Ectodermal cell (in vitro differentiated cells): ENCODE data around the gene TSPAN1.
"Not testable (repeated sequence)": the region's sequence is repeated elsewhere in the genome, so short reads cannot be mapped to it uniquely, and the experiment has no call there.

ENCODE experiments used
- H3K27ac ChIP-seq: 2 replicates; pipeline ENCODE4 v1.7.0; 2013; ENCODE audit warnings: mild to moderate bottlenecking, low read depth, low read length; ENCODE audit not compliant: insufficient read depth, poor library complexity, severe bottlenecking
- H3K27me3 ChIP-seq: 2 replicates; pipeline ENCODE4 v1.7.0; 2013; ENCODE audit warnings: mild to moderate bottlenecking, low read length; ENCODE audit not compliant: insufficient read depth, control insufficient read depth, poor library complexity, severe bottlenecking
- H3K36me3 ChIP-seq: one replicate; pipeline ENCODE4 v1.7.0; 2013; ENCODE audit warnings: low read length; ENCODE audit not compliant: control insufficient read depth, insufficient read depth
- H3K4me1 ChIP-seq: one replicate; pipeline ENCODE4 v1.7.0; 2013; ENCODE audit warnings: low read length; ENCODE audit not compliant: control insufficient read depth, insufficient read depth
- H3K4me3 ChIP-seq: 2 replicates; pipeline ENCODE4 v1.7.0; 2013; ENCODE audit warnings: low read depth, low read length, control low read depth; ENCODE audit not compliant: insufficient read depth
- H3K9me3 ChIP-seq: 2 replicates; pipeline ENCODE4 v1.7.0; 2013; ENCODE audit warnings: mild to moderate bottlenecking, low read length, moderate library complexity; ENCODE audit not compliant: control insufficient read depth
- WGBS, 2 experiments: methylation state at CpG; one replicate each; pipeline ENCODE4 v1.1.7; 2013; ENCODE audit warnings: missing lambda C conversion rate in 2 of 2; 5-methylcytosine and 5-hydroxymethylcytosine counted together

TSPAN1 gene

DNA sequence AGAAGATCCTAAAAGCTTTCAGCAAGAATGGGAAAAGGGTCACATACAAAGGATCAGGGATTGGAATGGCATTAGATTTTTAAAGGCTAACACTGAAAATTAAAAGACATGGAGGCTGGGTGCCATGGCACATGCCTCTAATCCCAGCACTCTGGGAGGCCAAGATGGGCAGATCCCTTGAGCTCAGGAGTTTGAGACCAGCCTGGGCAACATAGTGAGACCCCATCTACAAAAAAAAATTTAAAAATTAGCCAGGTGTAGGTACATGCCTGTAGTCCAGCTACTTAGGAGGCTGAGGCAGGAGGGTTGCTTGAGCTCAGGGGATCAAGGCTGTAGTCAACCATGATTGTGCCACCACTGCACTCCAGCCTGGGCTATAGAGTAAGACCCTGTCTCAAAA is 40.6 kb downstream of the TSPAN1 start:
- Histone ChIP-seq H3K27ac (no peak overlapping the region), H3K4me1 (no peaks in the 10 kb centered on the region), H3K27me3 (no peaks in the 10 kb centered on the region), H3K36me3 (no peaks in the 10 kb centered on the region), H3K9me3 (no peaks in the 10 kb centered on the region), H3K4me3 (no peak overlapping the region)

DNA sequence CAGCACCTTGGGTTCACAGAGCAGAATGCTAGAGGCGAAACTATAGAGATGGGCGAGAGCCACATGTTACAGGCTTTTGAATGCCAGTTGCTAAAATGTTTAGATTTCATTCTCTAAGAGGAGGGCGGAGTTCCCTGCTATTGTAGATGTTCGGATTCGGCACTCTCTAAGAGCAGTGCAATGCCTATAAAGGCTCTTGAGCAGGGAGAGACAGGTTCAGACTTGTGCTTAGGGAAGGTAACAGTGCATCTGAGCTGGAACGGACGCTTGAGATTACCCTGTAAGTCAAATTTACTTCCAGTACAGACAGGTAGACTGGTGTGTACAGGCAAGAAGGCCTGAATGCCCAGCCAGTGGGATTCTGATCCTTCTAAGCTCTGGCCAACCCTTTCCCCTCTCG is 43.6 kb downstream of the TSPAN1 start:
- Histone ChIP-seq H3K4me1 (peaks cover 15% of the 10 kb centered on the region), H3K36me3 (no peaks in the 10 kb centered on the region), H3K27ac (no peak overlapping the region), H3K9me3 (no peaks in the 10 kb centered on the region), H3K4me3 (no peak overlapping the region), H3K27me3 (no peaks in the 10 kb centered on the region)
- 95 to 98% methylated on average over 8 of the region's 8 CpGs for WGBS, 2 experiments

DNA sequence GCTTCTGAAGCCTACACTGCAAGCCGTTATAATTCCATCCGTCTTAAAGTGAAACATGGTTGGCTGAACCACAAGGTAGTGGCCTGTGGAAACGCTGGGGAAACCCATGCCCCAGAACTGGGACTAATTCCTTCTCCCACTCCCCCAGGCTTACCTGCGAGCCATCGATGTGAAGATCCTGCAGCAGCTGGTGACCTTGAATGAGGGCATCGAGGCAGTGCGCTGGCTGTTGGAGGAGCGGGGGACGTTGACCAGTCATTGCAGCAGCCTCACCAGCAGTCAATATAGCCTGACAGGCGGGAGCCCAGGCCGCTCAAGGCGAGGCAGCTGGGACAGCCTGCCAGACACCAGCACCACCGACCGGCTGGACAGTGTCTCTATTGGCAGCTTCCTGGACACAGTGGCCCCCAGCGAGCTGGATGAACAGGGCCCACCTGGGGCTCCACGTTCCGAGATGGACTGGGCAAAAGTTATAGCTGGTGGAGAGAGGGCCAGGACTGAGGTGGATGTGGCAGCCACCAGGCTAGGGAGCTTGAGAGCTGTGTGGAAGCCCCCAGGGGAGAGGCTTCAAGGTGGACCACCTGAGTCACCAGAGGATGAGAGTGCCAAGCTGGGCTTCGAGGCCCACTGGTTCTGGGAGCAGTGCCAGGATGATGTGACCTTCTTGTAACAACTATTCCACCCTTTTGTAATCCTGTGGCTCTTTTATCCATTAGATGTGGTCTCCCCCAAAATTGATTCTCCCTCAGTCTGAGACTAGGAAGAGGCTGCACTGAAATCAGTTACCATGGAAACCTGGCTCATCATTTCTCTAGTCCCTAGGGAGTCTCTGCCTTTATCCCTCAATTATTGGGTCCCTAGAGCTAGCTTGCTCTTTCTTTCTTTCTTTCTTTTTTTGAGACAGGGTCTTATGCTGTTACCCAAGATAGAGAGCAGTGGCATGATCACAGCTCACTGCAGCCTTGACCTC is 44.9 kb downstream of the TSPAN1 start:
- Histone ChIP-seq H3K9me3 (no peaks in the 10 kb centered on the region), H3K4me3 (no peak overlapping the region), H3K4me1 (peaks cover 22% of the 10 kb centered on the region), H3K27me3 (no peaks in the 10 kb centered on the region), H3K27ac (no peak overlapping the region), H3K36me3 (no peaks in the 10 kb centered on the region)
- WGBS, 2 experiments = 95 to 96% methylated on average over 18 of the region's 18 CpGs

DNA sequence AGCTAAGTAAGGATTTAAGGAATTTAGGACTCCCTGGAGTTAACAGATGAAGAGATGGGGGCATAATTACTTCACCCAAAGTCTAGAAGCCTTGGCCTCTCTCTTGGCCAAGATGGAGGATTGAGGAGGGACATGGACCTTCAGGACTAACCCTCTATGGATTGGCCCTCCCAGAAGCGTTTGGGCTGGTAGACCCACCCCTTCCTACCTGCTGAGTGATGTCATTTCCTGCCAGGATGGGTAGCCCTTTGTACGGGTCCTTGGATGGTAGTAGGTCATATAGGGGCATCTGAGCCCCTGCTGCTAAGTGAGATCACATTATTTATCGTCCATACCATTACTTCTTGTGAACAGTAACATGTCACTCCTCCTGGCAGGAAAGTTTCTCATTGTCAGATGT is 45.9 kb downstream of the TSPAN1 start:
- peaks cover 22% of the 10 kb centered on the region for H3K4me1 ChIP-seq
- no peaks in the 10 kb centered on the region for H3K36me3 ChIP-seq
- 88 to 98% methylated on average over 3 of the region's 3 CpGs for WGBS, 2 experiments
- H3K9me3 ChIP-seq = no peaks in the 10 kb centered on the region
- H3K4me3 ChIP-seq = no peak overlapping the region
- no peaks in the 10 kb centered on the region for H3K27me3 ChIP-seq
- no peak overlapping the region for H3K27ac ChIP-seq

DNA sequence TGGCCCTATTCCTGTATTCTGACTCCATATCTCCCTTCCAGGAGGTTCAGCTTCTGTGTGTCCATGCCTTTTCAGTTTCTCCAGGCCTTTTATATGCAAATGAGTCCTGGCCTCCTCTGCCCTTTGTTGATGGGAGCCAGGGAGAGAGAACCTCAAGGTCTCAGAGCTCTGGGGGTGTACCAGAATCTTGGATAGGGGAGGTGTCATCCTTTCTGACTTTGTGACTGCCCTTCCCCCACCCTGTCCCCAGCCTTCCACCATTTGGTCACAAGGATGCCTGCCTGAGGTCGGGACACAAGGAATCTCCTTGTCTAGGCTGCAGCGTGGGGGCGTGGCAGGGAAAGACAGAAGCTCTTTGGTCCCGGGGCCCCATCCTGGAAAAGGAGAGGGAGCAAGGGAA is 46.9 kb downstream of the TSPAN1 start:
- 6 to 9% methylated on average over 4 of the region's 4 CpGs for WGBS, 2 experiments
- Histone ChIP-seq H3K36me3 (no peaks in the 10 kb centered on the region), H3K4me3 (no peak overlapping the region), H3K9me3 (no peaks in the 10 kb centered on the region), H3K4me1 (peaks cover 22% of the 10 kb centered on the region), H3K27ac (peak overlapping the region; percentile 70), H3K27me3 (no peaks in the 10 kb centered on the region)

DNA sequence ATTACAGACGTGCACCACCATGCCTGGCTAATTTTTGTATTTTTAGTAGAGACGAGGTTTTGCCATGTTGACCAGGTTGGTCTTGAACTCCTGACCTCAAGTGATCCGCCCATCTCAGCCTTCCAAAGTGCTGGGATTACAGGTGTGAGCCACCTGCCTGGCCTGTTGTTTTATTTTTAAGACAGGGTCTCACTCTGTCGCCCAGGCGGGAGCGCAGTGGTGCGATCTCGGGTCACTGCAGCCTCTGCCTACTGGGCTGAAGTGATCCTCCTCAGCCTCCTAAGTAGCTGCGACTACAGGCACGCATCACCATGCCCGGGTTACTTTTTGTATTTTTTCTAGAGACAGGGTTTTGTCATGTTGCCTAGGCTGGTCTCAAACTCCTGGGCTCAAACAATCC is 48.2 kb downstream of the TSPAN1 start:
- H3K4me1 ChIP-seq = peaks cover 22% of the 10 kb centered on the region
- not testable (repeated sequence) for H3K9me3 ChIP-seq, H3K27ac ChIP-seq, H3K4me3 ChIP-seq, H3K36me3 ChIP-seq, H3K27me3 ChIP-seq
- WGBS, 2 experiments = 85 to 87% methylated on average over 11 of the region's 11 CpGs

DNA sequence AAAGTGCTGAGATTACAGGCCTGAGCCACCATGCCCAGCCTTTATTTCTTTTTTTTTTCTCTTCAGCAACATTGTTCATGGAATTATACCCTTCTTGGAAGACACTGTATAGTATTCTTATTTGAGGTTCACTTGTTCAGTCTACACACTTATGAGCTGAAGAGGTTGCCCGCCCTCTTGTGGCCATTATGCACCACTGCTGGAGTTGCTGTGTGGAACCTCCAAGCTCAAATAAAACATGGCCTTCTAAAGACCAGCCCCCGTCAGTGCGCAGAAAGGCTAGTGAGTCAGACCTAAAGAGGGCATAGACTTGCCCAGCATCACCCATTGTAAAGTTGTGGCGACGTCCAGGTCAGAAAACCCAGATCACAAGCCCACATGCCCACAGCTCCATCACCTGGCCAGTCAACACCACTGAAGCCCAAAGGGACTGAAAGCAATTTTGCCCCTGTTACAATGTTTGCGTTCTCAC is 48.6 kb downstream of the TSPAN1 start:
- H3K27ac ChIP-seq = no peak overlapping the region
- 21% methylated on average over 6 of the region's 6 CpGs for WGBS, 2 experiments

DNA sequence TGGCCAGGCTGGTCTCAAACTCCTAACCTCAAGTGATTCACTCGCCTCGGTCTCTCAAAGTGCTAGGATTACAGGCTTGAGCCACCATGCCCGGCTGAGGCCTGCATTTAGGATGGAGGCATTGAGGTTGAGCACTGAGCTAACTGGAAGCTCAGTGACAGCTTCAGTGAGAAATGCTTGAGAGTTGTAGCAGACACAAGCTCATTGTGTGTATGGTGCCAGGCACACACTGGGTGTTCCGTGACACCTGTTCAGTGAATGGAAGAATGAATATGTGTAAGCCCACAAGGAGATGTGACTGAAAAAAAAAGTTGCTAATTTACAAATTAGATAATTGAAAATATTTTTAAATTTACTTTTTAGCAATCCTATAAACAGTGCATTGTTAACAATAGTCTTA is 50.1 kb downstream of the TSPAN1 start:
- Histone ChIP-seq H3K27ac (no peak overlapping the region), H3K4me3 (no peak overlapping the region), H3K36me3 (no peaks in the 10 kb centered on the region), H3K4me1 (peaks cover 22% of the 10 kb centered on the region), H3K9me3 (no peaks in the 10 kb centered on the region), H3K27me3 (no peaks in the 10 kb centered on the region)
- 90 to 97% methylated on average over 4 of the region's 4 CpGs for WGBS, 2 experiments

More for the DNA sequence above, 48.6 kb downstream of the TSPAN1 start:
- Histone ChIP-seq H3K9me3 (no peaks in the 10 kb centered on the region), H3K27me3 (no peaks in the 10 kb centered on the region), H3K4me3 (no peak overlapping the region), H3K36me3 (no peaks in the 10 kb centered on the region), H3K4me1 (peaks cover 22% of the 10 kb centered on the region)

DNA sequence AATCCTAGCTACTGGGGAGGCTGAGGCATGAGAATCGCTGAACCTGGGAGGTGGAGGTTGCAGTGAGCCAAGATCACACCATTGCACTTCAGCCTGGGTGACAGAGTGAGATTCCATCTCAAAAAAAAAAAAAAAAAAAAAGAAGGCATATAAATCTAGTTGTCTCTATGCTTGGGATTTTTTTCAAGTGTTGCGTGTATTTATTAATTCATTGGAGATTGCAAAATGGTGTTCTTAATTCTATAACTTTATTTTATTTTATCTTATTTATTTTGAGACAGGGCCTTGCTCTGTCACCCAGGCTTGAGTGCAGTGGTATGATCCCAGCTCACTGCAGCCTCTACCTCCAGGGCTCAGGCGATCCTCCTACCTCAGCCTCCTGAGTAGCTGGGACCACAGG is 56.3 kb downstream of the TSPAN1 start:
- H3K4me3 ChIP-seq, H3K9me3 ChIP-seq, H3K27ac ChIP-seq, H3K4me1 ChIP-seq, H3K36me3 ChIP-seq, H3K27me3 ChIP-seq: not testable (repeated sequence)
- 95 to 96% methylated on average over 2 of the region's 3 CpGs for WGBS, 2 experiments
